GM20000 (cell line): ENCODE measurements around the gene KLF3.

ENCODE experiments used
- DNase-seq: peaks from one replicate; pipeline ENCODE4 v3.0.0; 2012; ENCODE audit warnings: low spot score
- CTCF ChIP-seq: IDR thresholded peaks from 2 replicates; pipeline ENCODE4 v1.5.1; 2012; ENCODE audit warnings: mild to moderate bottlenecking, control low read depth; ENCODE audit errors: extremely low read depth, missing control alignments

The KLF3 gene

GRCh38 chr4:38683276-38683675 lies 19.3 kb downstream of the KLF3 start:
- no peak for TF ChIP-seq CTCF
- DNase-seq, result no peak

GRCh38 chr4:38684271-38684670 lies 20.3 kb downstream of the KLF3 start:
- DNase-seq, result no peak
- no peak for TF ChIP-seq CTCF

- DNase-seq, result no peak
- TF ChIP-seq CTCF, result no peak
Observed at GRCh38 chr4:38684951-38685844, 21.2 kb downstream of the KLF3 start.

GRCh38 chr4:38686682-38687081 lies 22.7 kb downstream of the KLF3 start:
- no peak for DNase-seq
- no peak for TF ChIP-seq CTCF

GRCh38 chr4:38687571-38688011 lies 23.6 kb downstream of the KLF3 start:
- no peak for TF ChIP-seq CTCF
- no peak for DNase-seq

- no peak for DNase-seq
- no peak for TF ChIP-seq CTCF
Observed at GRCh38 chr4:38688676-38689355, 24.8 kb downstream of the KLF3 start.
